ENCODE results near the gene HMGCS2. TPM values are rescaled to one million over a fixed set of nuclear protein-coding genes. Genes with fewer than 3 reads are reported as not detected.

HMGCS2 gene
- total RNA-seq, 2 experiments from 2014 or later = not detected

DNA sequence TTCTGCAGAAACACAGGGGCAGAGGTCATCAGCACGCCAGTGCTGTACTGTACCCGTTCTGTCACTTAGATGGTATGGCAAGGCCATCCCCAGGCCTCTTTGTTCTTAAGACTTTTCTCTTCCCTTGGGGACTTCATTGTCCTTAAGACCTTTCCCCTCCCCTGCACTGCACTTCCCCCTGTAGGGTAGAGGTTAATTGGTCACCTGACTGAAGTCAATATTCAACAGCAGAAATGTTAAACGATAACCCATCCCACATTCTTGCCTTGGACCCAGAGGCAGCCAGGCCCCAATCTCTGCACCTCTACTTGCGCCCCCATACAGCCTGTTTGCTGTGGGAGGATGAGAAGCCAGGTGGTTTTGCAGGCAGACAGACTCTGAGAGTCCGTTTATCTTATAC is 46.8 kb downstream of the HMGCS2 start:
- no peak overlapping the region for H3K4me3 ChIP-seq (ENCODE audit: low read depth, low read length, poor library complexity, severe bottlenecking)
- intact Hi-C loops (cut with micrococcal nuclease; ENCODE audit: unreplicated experiment) = no loop called here
- no peaks in the 10 kb centered on the region for H3K9me3 ChIP-seq (ENCODE audit: low read length)
- peaks cover 7% of the 10 kb centered on the region; the same call in 1 of the 2 replicates for H4K20me1 ChIP-seq (ENCODE audit: insufficient read depth, low read length)
- H3K9me2 ChIP-seq (ENCODE audit: insufficient read depth, low read length) = no peaks in the 10 kb centered on the region
- H3K4me1 ChIP-seq (ENCODE audit: insufficient read depth, low read length, poor library complexity, severe bottlenecking) = no peaks in the 10 kb centered on the region
- H3K4me2 ChIP-seq (ENCODE audit: low read length) = no peak overlapping the region
- H3K27ac ChIP-seq (ENCODE audit: low read depth, low read length, poor library complexity, severe bottlenecking) = no peak overlapping the region
- no TSS peak for BruUV-seq (replicated peaks)
- ChIA-PET POLR2A (no interaction called here), CTCF (ENCODE audit: unreplicated experiment) (no interaction called here)
- TF ChIP-seq EZH2phosphoT487 (IDR thresholded peaks at IDR 0.05; ENCODE audit: borderline replicate concordance, low read depth, low read length) = no peak
- no peak overlapping the region for H2AFZ ChIP-seq (ENCODE audit: low read length)
- no peak for DNase-seq (ENCODE audit: low spot score)
- peaks cover 40% of the 10 kb centered on the region for H3K79me2 ChIP-seq (ENCODE audit: insufficient read depth, low read depth, low read length)
- H3K36me3 ChIP-seq (ENCODE audit: insufficient read depth, low read length) = peaks cover 82% of the 10 kb centered on the region

- Histone ChIP-seq H3K27ac (ENCODE audit: low read depth, low read length, poor library complexity, severe bottlenecking) (no peak overlapping the region), H2AFZ (ENCODE audit: low read length) (no peak overlapping the region), H3K9me2 (ENCODE audit: insufficient read depth, low read length) (no peaks in the 10 kb centered on the region), H3K79me2 (ENCODE audit: insufficient read depth, low read depth, low read length) (peaks cover 49% of the 10 kb centered on the region), H3K36me3 (ENCODE audit: insufficient read depth, low read length) (peaks cover 81% of the 10 kb centered on the region), H3K4me1 (ENCODE audit: insufficient read depth, low read length, poor library complexity, severe bottlenecking) (peaks cover 4% of the 10 kb centered on the region), H3K4me3 (ENCODE audit: low read depth, low read length, poor library complexity, severe bottlenecking) (no peak overlapping the region), H3K9me3 (ENCODE audit: low read length) (no peaks in the 10 kb centered on the region), H4K20me1 (ENCODE audit: insufficient read depth, low read length) (peaks cover 13% of the 10 kb centered on the region; the same call in 1 of the 2 replicates), H3K4me2 (ENCODE audit: low read length) (no peak overlapping the region)
- TF ChIP-seq EZH2phosphoT487 (IDR thresholded peaks at IDR 0.05; ENCODE audit: borderline replicate concordance, low read depth, low read length) = no peak
- TF ChIP-seq, protein P1, sequence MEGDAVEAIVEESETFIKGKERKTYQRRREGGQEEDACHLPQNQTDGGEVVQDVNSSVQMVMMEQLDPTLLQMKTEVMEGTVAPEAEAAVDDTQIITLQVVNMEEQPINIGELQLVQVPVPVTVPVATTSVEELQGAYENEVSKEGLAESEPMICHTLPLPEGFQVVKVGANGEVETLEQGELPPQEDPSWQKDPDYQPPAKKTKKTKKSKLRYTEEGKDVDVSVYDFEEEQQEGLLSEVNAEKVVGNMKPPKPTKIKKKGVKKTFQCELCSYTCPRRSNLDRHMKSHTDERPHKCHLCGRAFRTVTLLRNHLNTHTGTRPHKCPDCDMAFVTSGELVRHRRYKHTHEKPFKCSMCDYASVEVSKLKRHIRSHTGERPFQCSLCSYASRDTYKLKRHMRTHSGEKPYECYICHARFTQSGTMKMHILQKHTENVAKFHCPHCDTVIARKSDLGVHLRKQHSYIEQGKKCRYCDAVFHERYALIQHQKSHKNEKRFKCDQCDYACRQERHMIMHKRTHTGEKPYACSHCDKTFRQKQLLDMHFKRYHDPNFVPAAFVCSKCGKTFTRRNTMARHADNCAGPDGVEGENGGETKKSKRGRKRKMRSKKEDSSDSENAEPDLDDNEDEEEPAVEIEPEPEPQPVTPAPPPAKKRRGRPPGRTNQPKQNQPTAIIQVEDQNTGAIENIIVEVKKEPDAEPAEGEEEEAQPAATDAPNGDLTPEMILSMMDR (conservative IDR thresholded peaks at IDR 0.05; ENCODE audit: low read length) = no peak
- CTCF ChIA-PET (ENCODE audit: unreplicated experiment) = no interaction called here
- no TSS peak for BruUV-seq (replicated peaks)
- POLR2A ChIA-PET = no interaction called here
- intact Hi-C loops (cut with micrococcal nuclease; ENCODE audit: unreplicated experiment) = no loop called here
- DNase-seq (ENCODE audit: low spot score) = no peak
Observed at GRCh38 chr1:119720866-119721440, 47.8 kb downstream of the HMGCS2 start.

DNA sequence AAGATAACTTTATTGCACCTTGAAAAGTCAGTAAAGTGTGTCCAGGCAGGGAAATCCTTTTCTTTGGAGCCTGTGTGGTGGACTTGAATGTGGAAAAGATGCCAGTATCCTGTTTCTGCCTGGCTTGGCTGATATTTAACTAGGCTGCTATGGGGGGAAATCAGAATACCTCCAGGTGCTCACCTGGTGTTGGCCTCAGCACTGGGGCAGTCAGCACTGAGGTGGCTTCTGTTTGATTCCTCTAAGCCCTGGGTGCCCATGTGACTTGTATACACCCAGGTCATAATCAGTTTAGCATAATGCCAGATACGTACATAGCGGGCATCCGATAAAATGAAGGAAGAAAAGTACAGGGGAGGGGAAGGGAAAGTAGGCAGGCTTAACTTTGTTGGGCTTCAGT is 49.7 kb downstream of the HMGCS2 start:
- no peak overlapping the region for H3K4me2 ChIP-seq (ENCODE audit: low read length)
- H3K27ac ChIP-seq (ENCODE audit: low read depth, low read length, poor library complexity, severe bottlenecking) = no peak overlapping the region
- TF ChIP-seq, protein P1 (conservative IDR thresholded peaks at IDR 0.05; ENCODE audit: low read length) = no peak
- no peak for TF ChIP-seq EZH2phosphoT487 (IDR thresholded peaks at IDR 0.05; ENCODE audit: borderline replicate concordance, low read depth, low read length)
- peaks cover 25% of the 10 kb centered on the region for H4K20me1 ChIP-seq (ENCODE audit: insufficient read depth, low read length)
- H2AFZ ChIP-seq (ENCODE audit: low read length) = no peak overlapping the region
- H3K4me3 ChIP-seq (ENCODE audit: low read depth, low read length, poor library complexity, severe bottlenecking) = no peak overlapping the region
- POLR2A ChIA-PET = no interaction called here
- CTCF ChIA-PET (ENCODE audit: unreplicated experiment) = no interaction called here
- DNase-seq (ENCODE audit: low spot score) = no peak
- H3K79me2 ChIP-seq (ENCODE audit: insufficient read depth, low read depth, low read length) = peaks cover 69% of the 10 kb centered on the region
- no peaks in the 10 kb centered on the region for H3K9me3 ChIP-seq (ENCODE audit: low read length)
- no peaks in the 10 kb centered on the region for H3K9me2 ChIP-seq (ENCODE audit: insufficient read depth, low read length)
- no TSS peak for BruUV-seq (replicated peaks)
- intact Hi-C loops (cut with micrococcal nuclease; ENCODE audit: unreplicated experiment) = loop anchor here (10.0 kb wide), 1 partner anchor 574 kb away; the partner anchor contains the start of gene WARS2
- peaks cover 76% of the 10 kb centered on the region for H3K36me3 ChIP-seq (ENCODE audit: insufficient read depth, low read length)
- peaks cover 24% of the 10 kb centered on the region for H3K4me1 ChIP-seq (ENCODE audit: insufficient read depth, low read length, poor library complexity, severe bottlenecking)

Measured in OCI-LY7 (cell line).